GM12892 (cell line): ENCODE results near the gene INSL3.
"Not testable (repeated sequence)": the region's sequence is repeated elsewhere in the genome, so short reads cannot be mapped to it uniquely, and the experiment has no call there.

Experiments used
- DNase-seq: peaks from one replicate; pipeline ENCODE4 v3.0.0; 2011; ENCODE audit not compliant: insufficient read length
- FAIRE-seq: peaks from 2 replicates; lab custom pipeline; 2011; peaks lifted over from hg19 to GRCh38; lab: Jason Lieb, UNC
- POLR2A ChIP-seq: IDR thresholded peaks from 2 replicates; pipeline ENCODE4 v1.6.1; 2011; ENCODE audit warnings: low read depth, low read length, control low read depth
- POLR2AphosphoS5 ChIP-seq: IDR thresholded peaks from 2 replicates; pipeline ENCODE4 v1.6.1; 2011; ENCODE audit warnings: low read depth, low read length, control low read depth
- TAF1 ChIP-seq: IDR thresholded peaks from 2 replicates; pipeline ENCODE4 v1.6.1; 2011; ENCODE audit warnings: low read depth, mild to moderate bottlenecking, control low read depth, low read length, borderline replicate concordance

INSL3 gene

DNA sequence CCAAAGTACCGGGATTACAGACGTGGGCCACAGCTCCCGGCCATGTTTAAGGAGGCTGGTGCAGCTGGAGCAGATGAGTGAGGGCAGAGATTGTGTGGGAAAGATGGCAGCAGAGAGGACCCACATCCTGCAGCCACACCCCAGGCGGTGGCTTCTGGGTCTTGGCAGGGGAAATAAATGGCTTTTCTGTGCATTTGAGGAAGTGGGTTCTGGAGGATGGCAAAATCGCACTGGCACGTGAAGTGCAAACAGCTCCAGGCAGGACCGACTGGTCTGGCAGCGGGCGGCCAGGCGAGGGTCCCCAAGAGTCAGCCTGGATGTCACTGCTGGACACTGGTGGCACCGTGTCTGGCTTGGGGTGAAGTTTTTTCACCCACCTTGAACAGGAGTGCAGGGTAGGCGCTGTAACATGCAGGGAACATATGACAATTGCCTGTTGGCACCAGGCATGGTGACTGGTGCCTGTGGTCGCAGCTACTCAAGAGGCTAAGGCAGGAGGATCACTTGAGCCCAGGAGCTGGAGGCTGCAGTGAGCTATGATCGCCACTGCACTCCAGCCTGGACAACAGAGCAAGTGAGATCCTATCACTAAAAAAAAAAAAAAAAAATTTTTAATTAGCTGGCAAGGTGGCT is 17.9 kb downstream of the INSL3 start:
- TF ChIP-seq POLR2AphosphoS5 = no peak
- TF ChIP-seq POLR2A = no peak
- TF ChIP-seq TAF1 = no peak
- DNase-seq (no peak), FAIRE-seq (no peak)

DNA sequence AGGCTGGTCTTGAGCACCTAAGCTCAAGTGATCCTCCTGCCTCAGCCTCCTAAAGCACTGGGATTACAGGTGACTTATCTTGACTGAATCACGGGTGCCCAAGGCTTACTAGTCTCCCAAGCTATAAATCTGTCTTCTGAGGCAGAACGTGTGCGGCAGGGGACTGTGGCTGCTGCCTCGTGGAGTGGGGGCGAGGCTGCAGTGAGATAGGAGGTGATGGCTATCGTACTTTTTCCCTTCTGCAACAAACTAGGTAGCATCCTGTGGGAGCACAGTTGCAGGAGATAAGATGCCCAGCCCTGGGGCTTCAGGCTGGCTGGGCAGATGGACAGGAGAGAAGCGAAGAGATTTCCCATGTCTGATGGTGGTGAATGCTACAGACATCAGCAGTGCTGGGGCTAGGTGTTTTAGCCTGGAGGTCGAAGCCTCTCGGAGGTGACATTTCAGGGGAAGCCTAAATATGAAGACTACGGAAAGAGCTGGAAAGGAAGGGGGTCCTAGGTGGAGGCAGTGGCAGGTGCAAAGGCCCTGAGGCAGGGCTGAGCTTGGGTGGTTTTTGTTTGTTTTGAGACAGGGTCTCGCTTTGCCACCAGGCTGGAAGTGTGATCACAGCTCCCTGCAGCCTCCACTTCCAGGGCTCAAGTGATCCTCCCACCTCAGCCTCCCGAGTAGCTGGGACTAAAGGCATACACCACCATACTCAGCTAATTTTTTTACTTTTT is 19.0 kb downstream of the INSL3 start:
- DNase-seq = no peak
- TF ChIP-seq POLR2A = no peak
- TF ChIP-seq TAF1 = no peak
- TF ChIP-seq POLR2AphosphoS5 = no peak
- FAIRE-seq = no peak

DNA sequence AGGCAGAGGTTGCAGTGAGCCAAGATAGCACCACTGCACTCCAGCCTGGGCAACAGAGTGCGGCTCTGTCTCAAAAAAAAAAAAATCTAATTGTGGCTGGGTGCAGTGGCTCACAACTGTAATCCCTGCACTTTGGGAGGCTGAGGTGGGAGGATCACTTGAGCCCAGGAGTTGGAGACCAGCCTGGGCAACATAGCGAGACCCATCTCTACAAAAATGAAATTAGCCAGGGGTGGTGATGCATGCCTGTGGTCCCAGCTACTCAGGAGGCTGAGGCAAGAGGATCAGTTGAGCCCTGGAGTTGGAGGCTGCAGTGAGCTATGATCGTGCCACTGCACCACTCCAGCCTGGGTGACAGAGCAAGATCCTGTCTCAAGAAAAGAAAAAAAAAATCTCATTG is 22.7 kb downstream of the INSL3 start:
- FAIRE-seq = not testable (repeated sequence)

DNA sequence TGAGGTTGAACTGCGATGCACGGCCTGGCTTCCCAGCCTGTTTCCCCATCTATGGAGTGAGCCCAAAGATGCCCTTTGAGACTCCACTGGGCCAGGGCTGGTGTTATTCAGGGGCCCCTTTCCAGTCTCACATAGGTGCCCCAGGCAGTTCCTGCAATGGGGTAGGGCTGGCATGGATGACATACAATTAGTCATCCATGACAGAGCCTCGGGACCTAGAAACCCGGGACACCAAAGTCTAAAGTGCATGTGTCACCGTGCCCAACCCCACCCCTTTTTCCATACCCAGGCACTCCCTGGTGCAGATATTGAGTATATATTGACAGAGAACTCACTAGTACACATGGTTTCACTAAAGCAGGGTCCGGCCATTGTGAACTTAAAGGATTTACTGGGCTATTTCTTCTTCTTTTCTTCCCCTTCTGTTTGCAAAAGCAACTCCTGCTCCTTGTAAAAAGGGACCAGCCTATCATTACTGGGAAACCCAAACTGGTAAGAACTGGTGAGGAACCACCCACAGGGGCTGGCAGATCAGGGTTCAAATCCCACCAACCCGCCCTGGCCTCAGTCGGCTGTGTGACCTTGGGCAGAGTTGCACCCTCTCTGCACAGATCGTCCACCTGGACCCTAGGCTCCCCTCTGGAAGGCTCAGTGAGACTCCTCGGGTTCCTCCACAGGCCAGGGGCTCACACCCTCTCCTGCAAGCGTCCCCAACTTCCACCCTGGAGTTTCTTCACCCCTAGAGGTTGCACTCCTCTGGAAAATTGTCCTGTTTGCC is 23.7 kb downstream of the INSL3 start:
- DNase-seq (no peak), FAIRE-seq (no peak)
- TF ChIP-seq POLR2A (no peak), POLR2AphosphoS5 (no peak), TAF1 (no peak)

More for the DNA sequence above, 22.7 kb downstream of the INSL3 start:
- not testable (repeated sequence) for DNase-seq

DNA sequence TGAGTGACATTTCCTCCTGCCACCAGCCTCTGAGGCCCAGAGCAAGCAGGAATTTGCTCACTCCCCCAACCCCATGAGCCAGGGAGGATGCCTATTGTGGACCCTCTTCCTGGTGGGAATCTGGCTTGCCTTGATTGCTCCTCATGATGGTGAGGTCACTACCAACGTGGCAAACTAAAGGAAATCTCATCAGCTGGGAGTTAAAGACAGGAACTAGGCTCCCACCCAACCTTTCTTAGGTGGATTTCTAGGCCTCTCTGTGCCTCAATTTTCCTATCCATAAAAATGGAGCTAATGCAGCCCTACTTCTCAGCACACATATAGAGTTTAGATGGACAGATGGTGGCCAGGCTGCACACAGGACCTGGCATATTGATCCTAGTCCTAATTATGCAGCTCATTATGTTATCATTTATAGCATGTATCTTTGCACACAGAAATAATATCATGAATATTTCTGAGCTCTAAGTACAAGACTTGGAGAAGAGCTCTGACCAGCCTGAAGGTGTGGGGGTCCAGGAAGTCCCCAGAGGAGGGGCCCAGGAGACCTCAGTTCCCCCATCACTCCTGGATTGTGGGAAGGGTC is 24.4 kb downstream of the INSL3 start:
- no peak for FAIRE-seq
- no peak for DNase-seq
- TF ChIP-seq POLR2AphosphoS5 (no peak), POLR2A (no peak), TAF1 (no peak)

DNA sequence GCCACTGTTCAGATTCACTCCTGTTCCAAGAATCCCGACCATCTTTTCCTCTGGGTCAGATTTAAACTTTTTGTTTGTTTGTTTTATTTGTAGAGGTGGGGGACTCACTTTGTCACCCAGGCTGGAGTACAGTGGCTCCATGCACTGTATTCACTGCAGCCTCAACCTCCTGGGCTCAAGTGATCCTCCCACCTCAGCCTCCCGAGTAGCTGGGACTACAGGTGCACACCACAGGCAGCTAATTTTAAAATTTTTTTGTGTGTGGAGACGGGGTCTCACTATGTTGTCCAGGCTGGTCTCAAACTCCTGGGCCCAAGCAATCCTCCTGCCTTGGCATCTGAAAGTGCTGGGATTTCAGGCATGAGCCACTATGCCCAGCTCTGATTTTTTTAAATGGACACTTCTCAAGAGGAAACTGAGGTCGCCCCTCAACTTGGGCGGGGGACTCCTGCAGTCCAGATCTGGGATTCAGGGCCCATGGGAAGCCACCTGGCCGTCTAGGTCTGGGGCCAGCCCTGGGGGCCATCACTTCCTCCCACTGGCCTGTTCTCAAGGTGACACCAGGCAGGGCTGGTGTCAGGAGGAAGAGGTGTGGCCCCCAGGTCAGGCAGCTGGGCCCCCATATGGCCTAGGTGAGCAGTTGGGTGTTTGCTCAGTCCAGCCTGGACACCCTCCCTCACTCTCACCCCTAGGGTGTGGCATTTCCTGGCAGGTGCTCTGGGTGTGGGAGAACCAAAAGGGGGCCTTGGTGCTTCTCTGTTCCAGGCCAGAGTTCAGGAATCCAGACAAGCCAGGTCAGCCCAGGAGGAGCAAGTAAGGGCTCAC is 25.1 kb downstream of the INSL3 start:
- FAIRE-seq (no peak), DNase-seq (no peak)
- TF ChIP-seq TAF1 (no peak), POLR2AphosphoS5 (no peak), POLR2A (no peak)

DNA sequence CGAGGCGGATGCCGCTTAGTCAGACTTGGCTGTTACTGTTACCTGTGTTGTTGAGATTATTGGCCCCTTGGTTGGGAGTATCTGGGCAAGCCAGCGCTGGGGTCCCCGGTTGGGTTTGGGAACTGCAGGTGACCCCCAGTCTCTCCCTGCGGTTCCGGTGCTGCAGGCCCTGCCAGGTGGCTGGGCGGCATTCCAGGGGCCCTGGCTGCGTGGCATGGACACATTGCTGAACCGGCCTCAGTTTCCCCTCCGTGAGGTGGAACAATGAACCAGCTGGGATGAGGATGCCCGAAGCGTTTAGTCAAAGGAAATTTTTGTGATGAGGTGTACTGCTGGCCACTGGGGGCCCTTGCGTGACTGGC is 25.8 kb downstream of the INSL3 start:
- TF ChIP-seq TAF1 (no peak), POLR2A (no peak), POLR2AphosphoS5 (no peak)
- FAIRE-seq = no peak
- DNase-seq = no peak

DNA sequence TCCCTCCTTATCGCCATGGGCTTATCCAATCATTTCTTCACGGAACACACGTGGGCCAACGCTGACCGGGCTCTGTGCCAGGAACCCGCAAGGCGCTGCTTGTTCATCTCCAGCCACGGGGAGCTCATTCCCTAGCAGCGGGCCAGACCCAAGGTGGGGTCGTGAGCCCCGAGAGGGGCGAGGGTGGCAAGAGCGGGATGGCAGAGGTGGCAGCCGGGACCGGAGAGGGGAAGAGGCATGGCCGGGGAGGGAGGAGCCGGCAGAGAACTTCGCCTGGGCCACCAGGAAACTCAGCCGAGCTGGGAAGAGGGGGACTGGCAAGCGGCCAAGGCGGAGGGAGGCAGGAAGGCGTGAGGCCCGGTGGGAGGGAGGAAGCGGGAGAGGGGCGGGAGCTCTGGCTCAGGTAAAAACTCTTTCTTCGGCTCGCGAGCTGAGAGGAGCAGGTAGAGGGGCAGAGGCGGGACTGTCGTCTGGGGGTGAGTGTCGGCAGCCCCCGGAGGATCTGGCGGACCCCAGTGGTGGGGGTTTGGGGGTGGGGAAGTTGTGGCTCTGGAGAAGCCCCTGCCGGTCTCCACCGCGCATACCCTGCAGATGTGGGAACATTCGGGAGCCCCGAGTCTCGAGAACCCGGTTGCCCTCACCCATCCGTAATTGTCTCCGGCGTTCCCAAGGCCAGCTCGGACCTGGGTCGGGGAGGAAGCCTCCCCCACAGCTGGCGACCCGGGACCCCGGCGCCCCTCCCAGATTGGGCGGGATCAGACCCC is 26.4 kb downstream of the INSL3 start, which contains the start of gene B3GNT3:
TSS of gene B3GNT3 (plus strand) at position 408 of the 764 bp plus-strand sequence. CDS start 12,670 bp downstream, outside the sequence.
- no peak for TF ChIP-seq POLR2AphosphoS5
- no peak for TF ChIP-seq POLR2A
- TF ChIP-seq TAF1 = no peak
- no peak for FAIRE-seq
- no peak for DNase-seq

DNA sequence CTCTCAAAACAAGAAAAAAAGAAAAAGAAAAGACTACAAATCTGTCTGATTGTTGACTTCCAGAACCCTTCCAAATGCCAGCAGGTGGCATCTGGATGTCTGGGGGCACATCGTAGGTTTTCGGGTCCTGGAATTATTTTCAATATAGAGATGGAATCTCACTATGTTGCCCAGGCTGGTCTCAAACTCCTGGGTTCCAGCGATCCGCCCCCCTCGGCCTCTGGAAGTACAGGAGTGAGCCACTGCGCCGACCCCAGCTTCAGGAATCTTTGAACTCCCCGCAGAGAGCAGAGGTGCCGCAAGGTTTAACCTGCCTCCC is 26.9 kb downstream of the INSL3 start:
- DNase-seq (no peak), FAIRE-seq (no peak)
- no peak for TF ChIP-seq POLR2AphosphoS5
- no peak for TF ChIP-seq TAF1
- TF ChIP-seq POLR2A = no peak

DNA sequence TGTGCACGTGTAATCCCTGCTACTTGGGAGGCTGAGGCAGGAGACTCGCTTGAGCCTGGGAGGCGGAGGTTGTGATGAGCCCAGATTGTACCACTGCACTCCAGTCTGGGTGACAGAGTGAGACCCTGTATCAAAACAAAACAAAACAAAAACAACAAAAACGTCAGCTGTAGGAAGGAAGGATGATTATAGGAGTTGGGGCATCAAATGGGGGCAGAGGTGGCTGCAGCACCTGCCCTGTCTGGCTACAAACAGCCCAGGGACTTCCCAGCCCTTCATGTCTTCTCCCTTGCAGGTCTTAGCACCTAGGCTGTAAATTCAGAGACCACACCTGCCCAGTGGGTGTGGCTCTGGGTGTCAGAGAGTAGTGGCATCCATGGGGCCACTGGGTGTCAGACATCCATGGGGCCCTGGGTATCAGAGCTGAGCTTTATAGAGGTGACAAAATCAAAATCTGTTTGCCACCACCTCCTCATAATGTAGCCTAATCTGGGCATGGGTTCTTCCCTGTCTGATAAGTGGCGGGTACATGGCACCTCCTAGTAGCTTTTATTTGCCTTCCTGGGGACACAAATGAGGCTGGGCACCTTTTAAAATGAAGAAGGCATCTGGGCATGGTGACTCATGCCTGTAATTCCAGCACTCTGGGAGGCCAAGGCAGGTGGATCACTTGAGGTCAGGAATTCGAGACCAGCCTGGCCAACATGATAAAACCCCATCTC is 31.1 kb downstream of the INSL3 start:
- DNase-seq = no peak
- FAIRE-seq = no peak
- TF ChIP-seq TAF1 = no peak
- no peak for TF ChIP-seq POLR2A
- TF ChIP-seq POLR2AphosphoS5 = no peak
